Memory B cell (primary cell): Measurements from ENCODE around the gene ST7.
"Not testable (repeated sequence)": the region's sequence is repeated elsewhere in the genome, so short reads cannot be mapped to it uniquely, and the experiment has no call there.

Source experiments
- ATAC-seq: fragments of 150-1000 bp; cut with Tn5 transposase; 2 replicates; pipeline ENCODE4 v1.10.0; 2021; ENCODE audit warnings: low read depth, mild to moderate bottlenecking, moderate library complexity
- DNase-seq, 2 donors: peaks; one replicate each; pipeline ENCODE4 v3.0.0; 2022; ENCODE audit warnings: low spot score in 2 of 2
- H3K27ac Mint-ChIP-seq: one replicate; pipeline ENCODE4 v1.8.0; 2022; ENCODE audit warnings: mild to moderate bottlenecking, moderate library complexity, mixed read lengths
- H3K27me3 Mint-ChIP-seq: one replicate; pipeline ENCODE4 v1.8.0; 2022; ENCODE audit warnings: mixed read lengths
- H3K36me3 Mint-ChIP-seq: one replicate; pipeline ENCODE4 v1.8.0; 2022; ENCODE audit warnings: mild to moderate bottlenecking, mixed read lengths
- H3K4me1 Mint-ChIP-seq: one replicate; pipeline ENCODE4 v1.8.0; 2022; ENCODE audit warnings: mixed read lengths
- H3K4me3 Mint-ChIP-seq: one replicate; pipeline ENCODE4 v1.8.0; 2022; ENCODE audit warnings: mild to moderate bottlenecking, moderate library complexity, mixed read lengths
- H3K9me3 Mint-ChIP-seq: one replicate; pipeline ENCODE4 v1.8.0; 2022; ENCODE audit warnings: mixed read lengths

The ST7 gene

GRCh38 chr7:117116211-117116610 is 162.9 kb downstream of the ST7 start:
- no peak overlapping the region for H3K4me3 Mint-ChIP-seq
- ATAC-seq (no peak), DNase-seq (no peak)
- H3K4me1 Mint-ChIP-seq: peaks cover 2% of the 10 kb centered on the region
- H3K27me3 Mint-ChIP-seq: no peaks in the 10 kb centered on the region
- peaks cover 2% of the 10 kb centered on the region for H3K36me3 Mint-ChIP-seq
- H3K27ac Mint-ChIP-seq: no peak overlapping the region
- no peaks in the 10 kb centered on the region for H3K9me3 Mint-ChIP-seq

DNA sequence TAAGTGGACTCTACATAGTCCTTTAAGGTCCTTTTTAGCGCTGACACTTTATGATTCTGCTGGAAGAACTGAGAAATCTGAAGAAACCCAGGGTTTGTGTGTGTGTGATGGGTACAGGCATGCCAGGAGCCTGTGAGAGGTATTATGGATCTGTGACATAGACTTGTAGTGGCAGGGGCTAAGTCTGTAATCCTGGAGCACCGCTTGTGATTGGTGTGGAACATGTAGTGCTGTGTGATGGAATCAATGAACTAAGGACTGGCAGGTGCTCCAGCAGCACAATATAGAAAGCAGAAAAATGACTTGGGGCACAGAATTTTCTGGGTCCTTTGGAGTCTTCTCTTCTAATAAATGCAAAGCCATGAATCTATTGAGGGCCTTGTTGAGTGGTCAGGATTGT is 163.9 kb downstream of the ST7 start:
- DNase-seq: no peak
- Mint-ChIP-seq H3K27me3 (no peaks in the 10 kb centered on the region), H3K9me3 (no peaks in the 10 kb centered on the region), H3K4me1 (no peaks in the 10 kb centered on the region), H3K4me3 (no peak overlapping the region), H3K36me3 (peaks cover 2% of the 10 kb centered on the region), H3K27ac (no peak overlapping the region)
- ATAC-seq: no peak

- Mint-ChIP-seq H3K4me1 (no peaks in the 10 kb centered on the region), H3K36me3 (peaks cover 2% of the 10 kb centered on the region), H3K27ac (no peak overlapping the region), H3K27me3 (no peaks in the 10 kb centered on the region), H3K9me3 (no peaks in the 10 kb centered on the region), H3K4me3 (no peak overlapping the region)
- ATAC-seq (no peak), DNase-seq (no peak)
Measured at GRCh38 chr7:117118579-117119180, 165.4 kb downstream of the ST7 start.

DNA sequence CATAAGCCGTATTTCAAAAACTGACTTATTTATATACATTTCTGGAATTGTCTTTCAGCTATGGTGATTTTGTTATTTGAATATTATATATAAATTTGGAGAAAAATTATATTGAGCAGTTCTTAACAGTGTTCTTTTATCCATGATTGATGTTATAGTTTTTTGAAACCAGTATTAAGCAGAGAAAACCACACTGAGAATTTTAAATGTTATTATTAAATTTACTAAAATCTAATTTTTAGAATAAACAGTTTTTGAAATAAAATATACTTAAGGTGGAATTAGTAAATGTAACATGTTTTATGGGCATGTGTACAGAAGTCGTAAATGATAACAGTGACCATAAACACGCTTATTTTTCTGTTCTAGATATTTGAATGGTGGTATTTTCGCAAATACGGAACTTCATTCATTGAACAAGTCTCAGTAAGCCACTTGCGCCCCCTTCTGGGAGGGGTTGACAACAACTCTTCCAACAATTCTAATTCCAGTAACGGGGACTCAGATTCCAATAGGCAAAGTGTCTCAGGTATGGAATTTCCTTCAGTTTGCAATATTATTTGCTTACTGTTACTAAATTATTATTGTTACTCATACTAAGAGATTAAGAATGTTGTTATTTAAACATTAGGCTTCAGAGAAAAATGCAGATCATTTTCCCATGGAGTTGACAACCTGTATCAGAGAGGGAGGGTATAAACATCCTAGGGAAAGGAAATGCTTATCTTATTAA is 166.1 kb downstream of the ST7 start:
- Mint-ChIP-seq H3K27me3 (no peaks in the 10 kb centered on the region), H3K4me3 (no peak overlapping the region), H3K9me3 (no peaks in the 10 kb centered on the region), H3K27ac (no peak overlapping the region), H3K36me3 (peaks cover 2% of the 10 kb centered on the region), H3K4me1 (no peaks in the 10 kb centered on the region)
- DNase-seq (peak; percentile 70 to 71), ATAC-seq (peak; percentile 67)

DNA sequence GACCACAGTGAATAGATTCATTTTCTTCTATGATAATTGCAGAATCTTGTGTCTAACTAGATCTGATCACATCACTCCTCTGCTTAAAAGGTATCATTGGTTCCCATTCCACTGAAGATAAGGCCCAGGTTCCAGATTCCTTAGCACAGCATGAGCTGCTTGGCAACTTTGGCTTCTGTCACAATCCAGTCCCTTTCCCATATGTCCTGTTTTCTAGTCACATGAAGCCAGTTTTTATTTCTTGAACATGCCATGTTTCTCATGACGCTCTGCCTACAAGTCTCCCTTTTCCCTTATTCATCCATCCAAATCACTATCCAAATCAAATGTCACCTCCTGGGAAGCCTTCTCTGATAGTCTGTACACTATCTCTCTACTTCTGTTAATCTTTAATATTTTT is 167.0 kb downstream of the ST7 start:
- not testable (repeated sequence) for H3K27ac Mint-ChIP-seq, H3K27me3 Mint-ChIP-seq, H3K4me3 Mint-ChIP-seq

GRCh38 chr7:117122036-117122435 is 168.7 kb downstream of the ST7 start:
- H3K27me3 Mint-ChIP-seq: not testable (repeated sequence)

More for the DNA sequence above, 167.0 kb downstream of the ST7 start:
- not testable (repeated sequence) for ATAC-seq, H3K9me3 Mint-ChIP-seq, H3K36me3 Mint-ChIP-seq, DNase-seq, H3K4me1 Mint-ChIP-seq

DNA sequence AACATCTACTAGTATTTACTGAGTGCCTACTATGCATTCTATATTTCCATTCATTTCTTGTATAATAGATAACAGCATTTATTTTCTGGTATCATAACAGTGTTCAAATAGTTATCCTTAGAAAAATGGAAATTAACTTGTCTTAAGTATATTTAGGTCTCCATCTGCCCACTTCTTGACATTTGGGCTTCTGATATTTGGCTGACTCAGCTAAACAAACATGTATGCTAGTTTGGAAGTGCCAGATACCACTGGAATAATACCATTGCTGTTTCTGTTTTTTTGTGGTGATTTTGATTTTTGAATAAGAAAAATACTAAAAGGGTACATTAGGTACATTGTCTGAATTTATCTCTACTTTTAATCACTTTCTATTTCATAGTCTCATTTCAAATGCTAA is 169.2 kb downstream of the ST7 start:
- Mint-ChIP-seq H3K27ac (no peak overlapping the region), H3K9me3 (no peaks in the 10 kb centered on the region), H3K4me1 (no peaks in the 10 kb centered on the region), H3K4me3 (no peak overlapping the region), H3K27me3 (no peaks in the 10 kb centered on the region), H3K36me3 (no peaks in the 10 kb centered on the region)
- ATAC-seq: no peak
- no peak for DNase-seq

More at GRCh38 chr7:117122036-117122435, 168.7 kb downstream of the ST7 start:
- not testable (repeated sequence) for DNase-seq, H3K4me3 Mint-ChIP-seq, H3K27ac Mint-ChIP-seq, ATAC-seq, H3K9me3 Mint-ChIP-seq, H3K4me1 Mint-ChIP-seq, H3K36me3 Mint-ChIP-seq

GRCh38 chr7:117123311-117123926 is 170.1 kb downstream of the ST7 start:
- H3K4me3 Mint-ChIP-seq: no peak overlapping the region
- H3K27me3 Mint-ChIP-seq: no peaks in the 10 kb centered on the region
- H3K4me1 Mint-ChIP-seq: no peaks in the 10 kb centered on the region
- DNase-seq (no peak), ATAC-seq (no peak)
- no peaks in the 10 kb centered on the region for H3K36me3 Mint-ChIP-seq
- H3K27ac Mint-ChIP-seq: no peak overlapping the region
- no peaks in the 10 kb centered on the region for H3K9me3 Mint-ChIP-seq

- ATAC-seq (no peak), DNase-seq (no peak)
- Mint-ChIP-seq H3K4me1 (no peaks in the 10 kb centered on the region), H3K36me3 (no peaks in the 10 kb centered on the region), H3K9me3 (no peaks in the 10 kb centered on the region), H3K27ac (no peak overlapping the region), H3K27me3 (no peaks in the 10 kb centered on the region), H3K4me3 (no peak overlapping the region)
Measured at GRCh38 chr7:117124591-117125220, 171.4 kb downstream of the ST7 start.

GRCh38 chr7:117126676-117127075 is 173.4 kb downstream of the ST7 start:
- ATAC-seq (no peak), DNase-seq (no peak)
- H3K9me3 Mint-ChIP-seq: no peaks in the 10 kb centered on the region
- no peaks in the 10 kb centered on the region for H3K27me3 Mint-ChIP-seq
- H3K4me3 Mint-ChIP-seq: no peak overlapping the region
- no peaks in the 10 kb centered on the region for H3K36me3 Mint-ChIP-seq
- H3K27ac Mint-ChIP-seq: no peak overlapping the region
- H3K4me1 Mint-ChIP-seq: no peaks in the 10 kb centered on the region

DNA sequence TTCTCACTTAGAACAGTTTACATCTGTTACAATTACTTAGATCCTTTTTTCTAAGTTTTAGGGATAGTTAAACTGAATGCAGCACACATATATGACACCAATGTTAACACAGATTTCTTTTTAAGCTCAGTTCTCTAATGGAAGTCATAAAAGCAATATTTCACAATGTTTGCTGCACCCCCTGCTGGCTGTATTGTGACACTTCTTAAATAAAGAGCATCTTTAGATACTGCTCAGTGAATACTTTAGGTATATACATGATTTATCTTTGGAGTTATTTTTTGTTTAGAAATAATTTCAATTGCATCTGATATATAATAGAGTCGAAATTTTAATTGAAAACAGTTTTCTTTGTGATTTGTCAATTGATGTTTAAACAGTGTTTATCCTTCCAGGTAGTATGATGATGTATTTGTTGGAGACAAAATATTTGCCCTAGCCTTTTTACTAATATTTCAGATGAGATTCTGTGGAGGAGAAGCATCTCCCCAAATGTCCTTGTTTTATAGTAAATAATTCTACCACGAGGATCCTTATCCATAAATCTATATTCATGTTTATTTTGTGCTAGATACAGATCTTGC is 174.4 kb downstream of the ST7 start:
- Mint-ChIP-seq H3K27ac (no peak overlapping the region), H3K27me3 (no peaks in the 10 kb centered on the region), H3K9me3 (no peaks in the 10 kb centered on the region), H3K4me1 (no peaks in the 10 kb centered on the region), H3K4me3 (no peak overlapping the region), H3K36me3 (no peaks in the 10 kb centered on the region)
- peak; percentile 62 for ATAC-seq
- DNase-seq: peak; percentile 21

GRCh38 chr7:117129521-117129955 is 176.2 kb downstream of the ST7 start:
- Mint-ChIP-seq H3K27ac (no peak overlapping the region), H3K4me1 (peaks cover 3% of the 10 kb centered on the region), H3K27me3 (no peaks in the 10 kb centered on the region), H3K9me3 (no peaks in the 10 kb centered on the region), H3K4me3 (no peak overlapping the region), H3K36me3 (peaks cover 5% of the 10 kb centered on the region)
- DNase-seq (no peak), ATAC-seq (no peak)

GRCh38 chr7:117130262-117130661 is 177.0 kb downstream of the ST7 start:
- no peak overlapping the region for H3K4me3 Mint-ChIP-seq
- no peak for ATAC-seq
- H3K27ac Mint-ChIP-seq: no peak overlapping the region
- H3K4me1 Mint-ChIP-seq: peaks cover 10% of the 10 kb centered on the region
- H3K9me3 Mint-ChIP-seq: no peaks in the 10 kb centered on the region
- H3K27me3 Mint-ChIP-seq: no peaks in the 10 kb centered on the region
- H3K36me3 Mint-ChIP-seq: peaks cover 5% of the 10 kb centered on the region
- DNase-seq: no peak
